Lower leg skin (tissue), 3 donors: ENCODE data around the gene RPUSD1.

Source experiments
- CTCF ChIP-seq, 3 donors: fragments of 450-650 bp; IDR thresholded peaks; one replicate each; pipeline ENCODE4 v1.5.1; 2016; ENCODE audit warnings: antibody characterized with exemption in 3 of 3, mild to moderate bottlenecking in 3 of 3, moderate library complexity in 2 of 3
- POLR2A ChIP-seq, 2 donors: fragments of 450-650 bp; IDR thresholded peaks; one replicate each; pipeline ENCODE4 v1.6.1; 2016 to 2017; ENCODE audit warnings: antibody characterized with exemption in 2 of 2, mild to moderate bottlenecking in 1 of 2, moderate library complexity in 1 of 2

GRCh38 chr16:799111-799947, 11.1 kb upstream of the RPUSD1 start:
- TF ChIP-seq CTCF (IDR thresholded peaks at IDR 0.05) (no peak), POLR2A (IDR thresholded peaks at IDR 0.05) (no peak)
